Astrocyte (in vitro differentiated cells and primary cell): ENCODE data around the gene PDS5B. TPM values are rescaled to one million over a fixed set of nuclear protein-coding genes. Genes with fewer than 3 reads are reported as not detected.

Source experiments
- DNase-seq: peaks from one replicate; pipeline ENCODE4 v3.0.0-alpha.2; 2010; ENCODE audit warnings: low read depth
- FAIRE-seq: peaks from 2 replicates; lab custom pipeline; 2011; peaks lifted over from hg19 to GRCh38; lab: Jason Lieb, UNC
- H2AFZ ChIP-seq: 2 replicates; pipeline ENCODE4 v1.6.0; 2012; ENCODE audit warnings: low read depth, low read length, inconsistent platforms
- H3K27ac ChIP-seq: 2 replicates; pipeline ENCODE4 v1.5.1; 2011; ENCODE audit warnings: low read depth, low read length, inconsistent platforms
- H3K27me3 ChIP-seq: 2 replicates; pipeline ENCODE4 v1.6.0; 2011; ENCODE audit warnings: low read length, inconsistent platforms; ENCODE audit not compliant: insufficient read depth
- H3K36me3 ChIP-seq: 2 replicates; pipeline ENCODE4 v1.5.1; 2011; ENCODE audit warnings: low read length, inconsistent platforms; ENCODE audit not compliant: insufficient read depth
- H3K4me1 ChIP-seq: 2 replicates; pipeline ENCODE4 v1.5.1; 2011; ENCODE audit warnings: low read length, inconsistent platforms; ENCODE audit not compliant: insufficient read depth
- H3K4me2 ChIP-seq: 2 replicates; pipeline ENCODE4 v1.6.0; 2012; ENCODE audit warnings: low read length, inconsistent platforms
- H3K4me3 ChIP-seq: 2 replicates; pipeline ENCODE4 v1.5.1; 2011; ENCODE audit warnings: low read depth, mild to moderate bottlenecking, low read length, inconsistent platforms; ENCODE audit not compliant: insufficient read depth
- H3K79me2 ChIP-seq: 2 replicates; pipeline ENCODE4 v1.6.0; 2012; ENCODE audit warnings: mild to moderate bottlenecking, low read length, inconsistent platforms; ENCODE audit not compliant: insufficient read depth
- H3K9ac ChIP-seq: 2 replicates; pipeline ENCODE4 v1.6.0; 2012; ENCODE audit warnings: mild to moderate bottlenecking, low read length, inconsistent platforms
- H3K9me3 ChIP-seq: 2 replicates; pipeline ENCODE4 v1.5.1; 2012; ENCODE audit warnings: low read depth, mild to moderate bottlenecking, low read length, inconsistent platforms; ENCODE audit not compliant: insufficient read depth
- H4K20me1 ChIP-seq: 2 replicates; pipeline ENCODE4 v1.6.0; 2012; ENCODE audit warnings: low read length, inconsistent platforms; ENCODE audit not compliant: insufficient read depth
- H3K27ac Mint-ChIP-seq: one replicate; pipeline ENCODE4 v1.8.0; 2021; ENCODE audit warnings: mild to moderate bottlenecking, mixed read lengths; ENCODE audit not compliant: unreplicated experiment
- H3K27me3 Mint-ChIP-seq: one replicate; pipeline ENCODE4 v1.8.0; 2021; ENCODE audit warnings: low read depth, mixed read lengths; ENCODE audit not compliant: unreplicated experiment
- H3K36me3 Mint-ChIP-seq: one replicate; pipeline ENCODE4 v1.8.0; 2021; ENCODE audit warnings: low read depth, mixed read lengths; ENCODE audit not compliant: unreplicated experiment
- H3K4me1 Mint-ChIP-seq: one replicate; pipeline ENCODE4 v1.8.0; 2021; ENCODE audit warnings: low read depth, mixed read lengths; ENCODE audit not compliant: unreplicated experiment
- H3K4me3 Mint-ChIP-seq: one replicate; pipeline ENCODE4 v1.8.0; 2021; ENCODE audit warnings: mild to moderate bottlenecking, moderate library complexity, mixed read lengths; ENCODE audit not compliant: unreplicated experiment
- H3K9me3 Mint-ChIP-seq: one replicate; pipeline ENCODE4 v1.8.0; 2021; ENCODE audit warnings: mild to moderate bottlenecking, mixed read lengths; ENCODE audit not compliant: unreplicated experiment
- CTCF ChIP-seq: IDR thresholded peaks from 2 replicates; pipeline ENCODE4 v1.5.1; 2011; ENCODE audit warnings: low read depth, mild to moderate bottlenecking, inconsistent platforms, low read length, moderate library complexity; ENCODE audit not compliant: insufficient read depth
- EZH2 ChIP-seq: IDR thresholded peaks from 2 replicates; pipeline ENCODE4 v1.6.1; 2012; ENCODE audit warnings: mild to moderate bottlenecking, low read length, inconsistent platforms; ENCODE audit not compliant: insufficient read depth
- total RNA-seq: library from RNA; stranded (reverse); gene quantifications from 2 replicates; pipeline ENCODE4 v1.2.1, GENCODE V29; 2021

The PDS5B gene
- total RNA-seq, 1 donor from 2014 or later: 43.1 TPM

- no peak overlapping the region for H2AFZ ChIP-seq
- H3K27ac ChIP-seq: no peak overlapping the region
- no peaks in the 10 kb centered on the region for H4K20me1 ChIP-seq
- Mint-ChIP-seq H3K27ac (no peak overlapping the region), H3K9me3 (no peaks in the 10 kb centered on the region), H3K27me3 (peaks cover 5% of the 10 kb centered on the region), H3K4me3 (no peak overlapping the region), H3K36me3 (no peaks in the 10 kb centered on the region), H3K4me1 (no peaks in the 10 kb centered on the region)
- DNase-seq (no peak), FAIRE-seq (no peak)
- no peaks in the 10 kb centered on the region for H3K9me3 ChIP-seq
- no peaks in the 10 kb centered on the region for H3K4me1 ChIP-seq
- no peak overlapping the region for H3K4me2 ChIP-seq
- H3K79me2 ChIP-seq: no peaks in the 10 kb centered on the region
- no peaks in the 10 kb centered on the region for H3K27me3 ChIP-seq
- H3K36me3 ChIP-seq: no peaks in the 10 kb centered on the region
- no peak overlapping the region for H3K4me3 ChIP-seq
- TF ChIP-seq CTCF (no peak), EZH2 (no peak)
- H3K9ac ChIP-seq: no peak overlapping the region
Measured at GRCh38 chr13:32545083-32545482, 41.2 kb upstream of the PDS5B start.

DNA sequence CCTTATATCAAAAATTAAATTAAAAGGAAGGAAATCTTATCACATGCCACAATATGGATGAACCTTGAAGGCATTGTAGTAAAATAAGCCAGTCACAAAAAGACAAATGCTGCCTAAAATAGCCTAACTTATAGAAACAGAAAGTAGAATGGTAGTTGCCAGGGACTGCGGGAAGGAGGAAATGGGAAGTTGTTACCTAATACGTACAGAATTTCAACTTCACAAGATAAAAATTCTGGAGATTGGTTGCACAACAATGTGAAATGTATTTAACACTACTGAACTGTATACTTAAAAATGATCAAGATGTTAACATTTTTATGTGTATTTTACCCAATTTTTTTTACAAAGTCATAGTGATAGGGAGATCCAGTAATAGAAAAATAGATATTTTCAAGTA, 37.4 kb upstream of the PDS5B start:
- H3K9ac ChIP-seq: no peak overlapping the region
- H3K4me3 ChIP-seq: no peak overlapping the region
- Mint-ChIP-seq H3K4me1 (no peaks in the 10 kb centered on the region), H3K9me3 (no peaks in the 10 kb centered on the region), H3K27ac (no peak overlapping the region), H3K27me3 (peaks cover 5% of the 10 kb centered on the region), H3K36me3 (no peaks in the 10 kb centered on the region), H3K4me3 (no peak overlapping the region)
- H3K4me1 ChIP-seq: no peaks in the 10 kb centered on the region
- no peaks in the 10 kb centered on the region for H3K9me3 ChIP-seq
- no peak overlapping the region for H3K27ac ChIP-seq
- no peaks in the 10 kb centered on the region for H3K36me3 ChIP-seq
- FAIRE-seq (no peak), DNase-seq (no peak)
- no peak for TF ChIP-seq CTCF
- no peak for TF ChIP-seq EZH2
- no peaks in the 10 kb centered on the region for H3K27me3 ChIP-seq
- no peak overlapping the region for H2AFZ ChIP-seq
- H4K20me1 ChIP-seq: no peaks in the 10 kb centered on the region
- no peak overlapping the region for H3K4me2 ChIP-seq
- H3K79me2 ChIP-seq: no peaks in the 10 kb centered on the region

DNA sequence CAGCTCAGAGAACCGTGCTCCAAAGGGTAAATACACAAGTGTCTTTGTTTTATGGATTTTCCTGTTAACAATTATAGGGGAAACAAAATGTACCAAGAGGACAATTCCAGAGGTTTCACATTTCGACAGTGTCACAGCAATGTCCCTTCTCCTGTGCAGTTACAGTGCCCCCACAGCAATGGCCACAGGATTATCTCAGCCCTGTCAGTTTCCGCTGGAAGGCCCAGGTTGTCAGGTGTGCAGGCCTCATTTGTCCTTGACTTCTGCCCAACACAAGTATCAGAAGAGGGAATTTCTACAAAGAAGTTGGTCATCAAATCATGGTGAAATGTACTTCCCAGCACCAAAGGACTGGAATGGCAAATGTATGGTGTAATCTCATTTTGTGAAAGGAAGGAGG, 36.5 kb upstream of the PDS5B start:
- Histone ChIP-seq H3K79me2 (no peaks in the 10 kb centered on the region), H3K9ac (no peak overlapping the region), H3K4me2 (no peak overlapping the region), H3K36me3 (no peaks in the 10 kb centered on the region), H3K27ac (no peak overlapping the region), H3K4me1 (no peaks in the 10 kb centered on the region), H2AFZ (no peak overlapping the region), H3K4me3 (no peak overlapping the region), H3K9me3 (no peaks in the 10 kb centered on the region), H3K27me3 (no peaks in the 10 kb centered on the region), H4K20me1 (no peaks in the 10 kb centered on the region)
- no peak for TF ChIP-seq CTCF
- no peak for TF ChIP-seq EZH2
- FAIRE-seq (no peak), DNase-seq (no peak)
- no peak overlapping the region for H3K27ac Mint-ChIP-seq
- H3K4me1 Mint-ChIP-seq: no peaks in the 10 kb centered on the region
- no peaks in the 10 kb centered on the region for H3K36me3 Mint-ChIP-seq
- H3K27me3 Mint-ChIP-seq: peaks cover 5% of the 10 kb centered on the region
- H3K9me3 Mint-ChIP-seq: no peaks in the 10 kb centered on the region
- no peak overlapping the region for H3K4me3 Mint-ChIP-seq
